ENCODE data around the gene ZNF207.

DNA sequence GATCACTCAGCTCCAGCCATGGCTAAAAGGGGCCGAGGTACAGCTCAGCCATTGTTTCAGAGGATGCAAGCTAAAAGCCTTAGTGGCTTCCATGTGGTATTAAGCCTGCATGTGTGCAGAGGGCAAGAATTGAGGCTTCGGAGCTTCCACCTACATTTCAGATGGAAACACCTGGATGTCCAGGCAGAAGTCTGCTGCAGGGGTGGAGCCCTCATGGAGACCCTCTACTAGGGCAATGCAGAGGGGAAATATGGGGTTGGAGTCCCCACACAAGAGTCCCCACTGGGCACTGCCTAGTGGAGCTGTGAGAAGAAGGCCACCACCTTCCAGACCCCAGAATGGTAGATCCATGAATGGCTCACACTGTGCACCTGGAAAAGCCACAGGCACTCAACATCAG lies 79.6 kb downstream of the ZNF207 start:
- TF ChIP-seq, protein P1, sequence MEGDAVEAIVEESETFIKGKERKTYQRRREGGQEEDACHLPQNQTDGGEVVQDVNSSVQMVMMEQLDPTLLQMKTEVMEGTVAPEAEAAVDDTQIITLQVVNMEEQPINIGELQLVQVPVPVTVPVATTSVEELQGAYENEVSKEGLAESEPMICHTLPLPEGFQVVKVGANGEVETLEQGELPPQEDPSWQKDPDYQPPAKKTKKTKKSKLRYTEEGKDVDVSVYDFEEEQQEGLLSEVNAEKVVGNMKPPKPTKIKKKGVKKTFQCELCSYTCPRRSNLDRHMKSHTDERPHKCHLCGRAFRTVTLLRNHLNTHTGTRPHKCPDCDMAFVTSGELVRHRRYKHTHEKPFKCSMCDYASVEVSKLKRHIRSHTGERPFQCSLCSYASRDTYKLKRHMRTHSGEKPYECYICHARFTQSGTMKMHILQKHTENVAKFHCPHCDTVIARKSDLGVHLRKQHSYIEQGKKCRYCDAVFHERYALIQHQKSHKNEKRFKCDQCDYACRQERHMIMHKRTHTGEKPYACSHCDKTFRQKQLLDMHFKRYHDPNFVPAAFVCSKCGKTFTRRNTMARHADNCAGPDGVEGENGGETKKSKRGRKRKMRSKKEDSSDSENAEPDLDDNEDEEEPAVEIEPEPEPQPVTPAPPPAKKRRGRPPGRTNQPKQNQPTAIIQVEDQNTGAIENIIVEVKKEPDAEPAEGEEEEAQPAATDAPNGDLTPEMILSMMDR (conservative IDR thresholded peaks at IDR 0.05; ENCODE audit: low read depth in 2 of 2): no peak
- TF ChIP-seq, protein P2, sequence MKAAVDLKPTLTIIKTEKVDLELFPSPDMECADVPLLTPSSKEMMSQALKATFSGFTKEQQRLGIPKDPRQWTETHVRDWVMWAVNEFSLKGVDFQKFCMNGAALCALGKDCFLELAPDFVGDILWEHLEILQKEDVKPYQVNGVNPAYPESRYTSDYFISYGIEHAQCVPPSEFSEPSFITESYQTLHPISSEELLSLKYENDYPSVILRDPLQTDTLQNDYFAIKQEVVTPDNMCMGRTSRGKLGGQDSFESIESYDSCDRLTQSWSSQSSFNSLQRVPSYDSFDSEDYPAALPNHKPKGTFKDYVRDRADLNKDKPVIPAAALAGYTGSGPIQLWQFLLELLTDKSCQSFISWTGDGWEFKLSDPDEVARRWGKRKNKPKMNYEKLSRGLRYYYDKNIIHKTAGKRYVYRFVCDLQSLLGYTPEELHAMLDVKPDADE (IDR thresholded peaks at IDR 0.05): no peak
- TF ChIP-seq EZH2 (IDR thresholded peaks at IDR 0.05; ENCODE audit: low read depth, unreplicated experiment): no peak
- TF ChIP-seq CREB1 (CRISPR knock-in tag; IDR thresholded peaks at IDR 0.05; ENCODE audit: low read depth): no peak

Measured in GM23338 (cell line).